Uterus (tissue), 4 donors: ENCODE measurements around the gene NOSTRIN. TPM values are rescaled to one million over a fixed set of nuclear protein-coding genes. Genes with fewer than 3 reads are reported as not detected.

Source experiments
- DNase-seq, 2 donors: peaks; one replicate each; pipeline ENCODE4 v3.0.0-alpha.2; 2019 to 2020
- H3K27ac ChIP-seq, 2 donors: fragments of 200-600 bp; sonication (generic); 1 replicate in 1 of 2; 2 replicates in 1 of 2; pipeline ENCODE4 v1.5.1; 2016 to 2018
- H3K27me3 ChIP-seq, 2 donors: fragments of 200-600 bp; sonication (generic); one replicate each; pipeline ENCODE4 v1.5.1; 2018 to 2019; ENCODE audit warnings: control low read depth in 1 of 2
- H3K36me3 ChIP-seq, 2 donors: fragments of 200-600 bp; sonication (generic); one replicate each; pipeline ENCODE4 v1.5.1; 2019; ENCODE audit warnings: control low read depth in 1 of 2
- H3K4me1 ChIP-seq, 2 donors: fragments of 200-600 bp; sonication (generic); one replicate each; pipeline ENCODE4 v1.5.1; 2018 to 2019; ENCODE audit warnings: control low read depth in 1 of 2
- H3K4me3 ChIP-seq, 2 donors: fragments of 200-600 bp; sonication (generic); 1 replicate in 1 of 2; 2 replicates in 1 of 2; pipeline ENCODE4 v1.5.1; 2018 to 2019; ENCODE audit warnings: mild to moderate bottlenecking in 1 of 2
- H3K9me3 ChIP-seq, 2 donors: fragments of 200-600 bp; sonication (generic); one replicate each; pipeline ENCODE4 v1.5.1; 2019; ENCODE audit warnings: control low read depth in 1 of 2
- CTCF ChIP-seq, 4 experiments: fragments of 200-600 bp in 2 of 4; fragments of 450-650 bp in 2 of 4; sonication (generic) in 2 of 4; IDR thresholded peaks; one replicate each; pipeline ENCODE4 v1.5.1; 2016 to 2019; ENCODE audit warnings: antibody characterized with exemption in 4 of 4, mild to moderate bottlenecking in 2 of 4, moderate library complexity in 1 of 4
- POLR2A ChIP-seq, 2 donors: fragments of 450-650 bp; IDR thresholded peaks; one replicate each; pipeline ENCODE4 v1.6.1; 2016; ENCODE audit warnings: antibody characterized with exemption in 2 of 2, mild to moderate bottlenecking in 1 of 2, moderate library complexity in 1 of 2
- intact Hi-C: fragments of 100-400 bp; cut with DNase I; formaldehyde crosslinking; loops from one replicate; pipeline ENCODE4 v1.15.1; 2023; ENCODE audit warnings: low total_unique reads
- total RNA-seq, 4 donors: library from RNA; depleted of rRNA in 3 of 4; stranded (reverse); fragments of >200 nt in 3 of 4; gene quantifications; one replicate each; pipeline versions ENCODE4 v1.1.0 to v1.2.4, GENCODE V29; 2014 to 2023
- donor health status: DM: yes; HTN: yes; CAD: no.

The NOSTRIN gene
- 100 to 1,000 TPM in 3 of 4 donors, 10 to 100 TPM in 1; 27.5 to 192 (median 147) TPM for total RNA-seq

- TF ChIP-seq POLR2A (IDR thresholded peaks at IDR 0.05) (no peak), CTCF (IDR thresholded peaks at IDR 0.05) (no peak)
- Histone ChIP-seq H3K36me3 (no peaks in the 10 kb centered on the region), H3K9me3 (no peaks in the 10 kb centered on the region), H3K27me3 (no peaks in the 10 kb centered on the region), H3K4me1 (no peaks in the 10 kb centered on the region), H3K27ac (peak within 1 kb of the TSS; percentile 26 to 59), H3K4me3 (peak within 1 kb of the TSS in 1 of 2 donors; percentile 8)
- peak in 1 of 2 donors; percentile 47 for DNase-seq
- intact Hi-C loops = no loop called here
Observed at GRCh38 chr2:168801961-168802858, at the start of gene NOSTRIN. TSS of gene NOSTRIN (plus strand) at chr2:168802637. CDS start at chr2:168802647, 10 bp downstream.

GRCh38 chr2:168753765-168754329, 48.6 kb upstream of the NOSTRIN start:
- no peak for TF ChIP-seq CTCF (IDR thresholded peaks at IDR 0.05)
- TF ChIP-seq POLR2A (IDR thresholded peaks at IDR 0.05) = no peak
- intact Hi-C loops = no loop called here
- Histone ChIP-seq H3K27me3 (no peaks in the 10 kb centered on the region), H3K9me3 (no peaks in the 10 kb centered on the region), H3K4me3 (no peak overlapping the region), H3K4me1 (no peaks in the 10 kb centered on the region), H3K27ac (no peak overlapping the region), H3K36me3 (no peaks in the 10 kb centered on the region)
- DNase-seq = no peak

GRCh38 chr2:168757223-168757622, 45.2 kb upstream of the NOSTRIN start:
- DNase-seq = no peak
- no peaks in the 10 kb centered on the region for H3K9me3 ChIP-seq
- H3K27ac ChIP-seq = no peak overlapping the region
- no peaks in the 10 kb centered on the region for H3K27me3 ChIP-seq
- intact Hi-C loops = no loop called here
- no peak for TF ChIP-seq POLR2A (IDR thresholded peaks at IDR 0.05)
- TF ChIP-seq CTCF (IDR thresholded peaks at IDR 0.05) = no peak
- H3K36me3 ChIP-seq = no peaks in the 10 kb centered on the region
- no peaks in the 10 kb centered on the region for H3K4me1 ChIP-seq
- H3K4me3 ChIP-seq = no peak overlapping the region

GRCh38 chr2:168758970-168759820, 43.2 kb upstream of the NOSTRIN start:
- Histone ChIP-seq H3K9me3 (no peaks in the 10 kb centered on the region), H3K27ac (no peak overlapping the region), H3K4me1 (no peaks in the 10 kb centered on the region), H3K27me3 (no peaks in the 10 kb centered on the region), H3K4me3 (no peak overlapping the region), H3K36me3 (no peaks in the 10 kb centered on the region)
- intact Hi-C loops = no loop called here
- DNase-seq = peak in 1 of 2 donors; percentile 31
- TF ChIP-seq CTCF (IDR thresholded peaks at IDR 0.05) = peak; percentile 59 to 76 (median 62)
- TF ChIP-seq POLR2A (IDR thresholded peaks at IDR 0.05) = no peak
